HepG2 (cell line): ENCODE results near the gene WNT9A. TPM values are rescaled to one million over a fixed set of nuclear protein-coding genes. Genes with fewer than 3 reads are reported as not detected.

Experiments used
- ATAC-seq: fragments of 200-7000 bp; cut with Tn5 transposase; 3 replicates; pipeline ENCODE4 v1.9.1; 2020; ENCODE audit warnings: mild to moderate bottlenecking, moderate library complexity
- BruUV-seq: library from RNA; stranded (reverse); fragments of 400-500 nt; replicated peaks from 2 replicates; lab custom pipeline; 2021; lab: Mats Ljungman, UMichigan
- CTCF ChIA-PET: fragments of 300-600 bp; formaldehyde crosslinking; extraction: SDS; loops from one replicate; lab custom pipeline; 2021; ENCODE audit warnings: low total read pairs, inconsistent platforms, low intra/inter-chr PET ratio; lab: Yijun Ruan, JAX
- POLR2A ChIA-PET: fragments of 350-600 bp; sonication (Branson Sonifier 250); formaldehyde crosslinking; loops from one replicate; lab custom pipeline; 2020; ENCODE audit warnings: antibody characterized with exemption, inconsistent platforms; lab: Yijun Ruan, JAX
- DNase-seq: peaks from one replicate; pipeline ENCODE4 v3.0.0-alpha.2; 2015; ENCODE audit warnings: low spot score
- FAIRE-seq: peaks from 3 replicates; lab custom pipeline; 2011; peaks lifted over from hg19 to GRCh38; lab: Jason Lieb, UNC
- H2AFZ ChIP-seq: one replicate; pipeline ENCODE4 v1.6.1; 2011; ENCODE audit warnings: low read length, inconsistent platforms
- H3K27ac ChIP-seq: fragments of 300-600 bp; 3 replicates; pipeline ENCODE4 v1.8.0; 2011; ENCODE audit warnings: mixed run types, mild to moderate bottlenecking, mixed read lengths, low read length, inconsistent platforms; ENCODE audit not compliant: insufficient read depth; ENCODE audit errors: extremely low read length
- H3K27me3 ChIP-seq, 2 experiments: fragments of 200-600 bp in 1 of 2; 2 replicates in 1 of 2; 3 replicates in 1 of 2; pipeline versions ENCODE4 v1.6.0 to v1.8.0; 2011; ENCODE audit warnings: low read length in 2 of 2, mild to moderate bottlenecking in 2 of 2, moderate library complexity in 2 of 2, inconsistent platforms in 1 of 2; ENCODE audit not compliant: insufficient read depth in 2 of 2, control insufficient read depth in 1 of 2
- H3K36me3 ChIP-seq, 2 experiments: fragments of 200-600 bp in 1 of 2; replicated peaks in 1 of 2; 2 replicates in 1 of 2; 3 replicates in 1 of 2; pipeline versions ENCODE4 v1.5.1 to v1.8.0; 2011; ENCODE audit warnings: low read length in 2 of 2, inconsistent platforms in 1 of 2; ENCODE audit not compliant: insufficient read depth in 2 of 2, control insufficient read depth in 1 of 2
- H3K4me1 ChIP-seq: 2 replicates; pipeline ENCODE4 v1.5.1; 2012; ENCODE audit warnings: low read length, inconsistent platforms; ENCODE audit not compliant: insufficient read depth
- H3K4me2 ChIP-seq: 2 replicates; pipeline ENCODE4 v1.6.0; 2011; ENCODE audit warnings: low read depth, low read length, inconsistent platforms
- H3K4me3 ChIP-seq, 3 experiments: fragments of 200-600 bp in 1 of 3; sonication (generic), shearing (Covaris generic) in 1 of 3; replicated peaks in 1 of 3; 2 replicates each; pipeline ENCODE4 v1.5.1; 2011 to 2016; ENCODE audit warnings: low read length in 3 of 3, inconsistent platforms in 2 of 3, low read depth in 2 of 3, mild to moderate bottlenecking in 2 of 3, control low read depth in 1 of 3, mixed read lengths in 1 of 3; ENCODE audit not compliant: insufficient read depth in 1 of 3
- H3K79me2 ChIP-seq: one replicate; pipeline ENCODE4 v1.6.1; 2011; ENCODE audit warnings: low read length, inconsistent platforms; ENCODE audit not compliant: insufficient read depth
- H3K9ac ChIP-seq: 2 replicates; pipeline ENCODE4 v1.6.0; 2011; ENCODE audit warnings: mild to moderate bottlenecking, low read depth, low read length, inconsistent platforms; ENCODE audit not compliant: insufficient read depth
- H3K9me3 ChIP-seq: 2 replicates; pipeline ENCODE4 v1.5.1; 2012; ENCODE audit warnings: mild to moderate bottlenecking, low read length
- H4K20me1 ChIP-seq: 2 replicates; pipeline ENCODE4 v1.6.0; 2011; ENCODE audit warnings: inconsistent platforms, mild to moderate bottlenecking, low read length, moderate library complexity; ENCODE audit not compliant: insufficient read depth
- BCLAF1 ChIP-seq: fragments of 450-650 bp; IDR thresholded peaks from 2 replicates; pipeline ENCODE4 v1.6.1; 2017; ENCODE audit warnings: mild to moderate bottlenecking
- CEBPZ ChIP-seq: IDR thresholded peaks from 2 replicates; pipeline ENCODE4 v1.6.1; 2012; ENCODE audit warnings: low read length, improper control_type of control experiment
- E2F1 ChIP-seq: sonication (generic); formaldehyde crosslinking; IDR thresholded peaks from 2 replicates; pipeline ENCODE4 v1.5.0; 2020; ENCODE audit warnings: missing genetic modification reagents
- HIC2 ChIP-seq: sonication (generic); formaldehyde crosslinking; IDR thresholded peaks from 2 replicates; pipeline ENCODE4 v1.9.0; 2022; ENCODE audit warnings: low read depth, missing genetic modification reagents
- HMG20B ChIP-seq: conservative IDR thresholded peaks from 2 replicates; pipeline ENCODE4 v1.6.1; 2016; ENCODE audit warnings: missing genetic modification reagents, missing compliant biosample characterization
- HMGXB3 ChIP-seq: sonication (generic); formaldehyde crosslinking; IDR thresholded peaks from 2 replicates; pipeline ENCODE4 v1.4.0; 2020; ENCODE audit warnings: missing genetic modification reagents, borderline replicate concordance
- MEF2D ChIP-seq: sonication (generic); formaldehyde crosslinking; IDR thresholded peaks from 2 replicates; pipeline ENCODE4 v1.5.1; 2020; ENCODE audit warnings: mild to moderate bottlenecking, missing genetic modification reagents
- ZMAT5 ChIP-seq: sonication (generic); formaldehyde crosslinking; IDR thresholded peaks from 2 replicates; pipeline ENCODE4 v1.5.0; 2020; ENCODE audit warnings: mild to moderate bottlenecking, low read depth, missing genetic modification reagents, borderline replicate concordance
- ZNF451 ChIP-seq: sonication (generic); formaldehyde crosslinking; IDR thresholded peaks from 2 replicates; pipeline ENCODE4 v1.5.0; 2020; ENCODE audit warnings: mild to moderate bottlenecking, missing genetic modification reagents
- WGBS: methylation state at CpG from one replicate; pipeline ENCODE4 v1.1.6; 2017; ENCODE audit warnings: low lambda C conversion rate; 5-methylcytosine and 5-hydroxymethylcytosine counted together
- in situ Hi-C: cut with HindIII; loops from 2 replicates; pipeline ENCODE4 v1.10.0; 2017; ENCODE audit warnings: low pct_unique_long_range_greater_than_20kb; ENCODE audit not compliant: extremely low pct_ligation_motif_present
- intact Hi-C: fragments of 100-400 bp; cut with micrococcal nuclease; formaldehyde crosslinking; loops from one replicate; pipeline ENCODE4 v1.10.0; 2022; ENCODE audit not compliant: unreplicated experiment
- polyA plus RNA-seq, 8 experiments: library from polyadenylated mRNA; depleted of rRNA in 3 of 8; stranded (reverse) in 7 of 8; unstranded in 1 of 8; fragments of >200 nt; fragmentation: Illumina TruSeq in 4 of 8; extraction: Trizol in 4 of 8; gene quantifications; 2 replicates each; pipeline versions ENCODE4 v1.2.1 to v1.2.3, GENCODE V29; 2011 to 2016; ENCODE audit warnings: low read depth in 4 of 8, missing spikeins in 1 of 8, mixed read lengths in 1 of 8; ENCODE audit not compliant: insufficient read depth in 1 of 8
- total RNA-seq, 5 experiments: library from RNA; depleted of rRNA; stranded (reverse); fragments of >200 nt; fragmentation: Illumina TruSeq; extraction: Trizol; gene quantifications; 2 replicates each; pipeline ENCODE4 v1.2.3, GENCODE V29; 2016; ENCODE audit warnings: low read depth in 1 of 5

WNT9A gene
- total and polyA plus RNA-seq, 2 of the 13 experiments (the other 11 are each of a cell fraction or from before 2014, with no cell fraction given), result 0.04 TPM; not detected in 1

- Histone ChIP-seq H4K20me1 (no peaks in the 10 kb centered on the region), H3K27me3 (peaks cover 11 to 91% of the 10 kb centered on the region in 2 experiments; a peak in 4 of 5 replicates), H3K36me3 (no peaks in the 10 kb centered on the region), H2AFZ (no peak overlapping the region), H3K4me3 (no peak overlapping the region), H3K27ac (no peak overlapping the region), H3K4me2 (no peak overlapping the region), H3K4me1 (peaks cover under 1% of the 10 kb centered on the region; the same call in 1 of the 2 replicates), H3K79me2 (no peaks in the 10 kb centered on the region), H3K9ac (no peak overlapping the region), H3K9me3 (no peaks in the 10 kb centered on the region)
- ATAC-seq (no peak), DNase-seq (no peak), FAIRE-seq (no peak)
- WGBS, result no CpG with 5 or more reads among the region's 17 CpGs
- no TSS peak for BruUV-seq
- in situ Hi-C loops, result no loop called here
- ChIA-PET POLR2A (no interaction called here), CTCF (no interaction called here)
- intact Hi-C loops, result no loop called here
- TF ChIP-seq E2F1 (CRISPR knock-in tag), result no peak
- no peak for TF ChIP-seq HMG20B
- no peak for TF ChIP-seq ZNF451 (CRISPR knock-in tag)
- TF ChIP-seq CEBPZ, result no peak
- TF ChIP-seq BCLAF1, result no peak
- no peak for TF ChIP-seq HMGXB3 (CRISPR knock-in tag)
- no peak for TF ChIP-seq ZMAT5 (CRISPR knock-in tag)
- TF ChIP-seq MEF2D (CRISPR knock-in tag), result no peak
- no peak for TF ChIP-seq HIC2 (CRISPR knock-in tag)
These were observed 6.9 kb downstream of the WNT9A start for GRCh38 chr1:227940791-227941241.
